Inflammatory macrophage treated with lipopolysaccharide for 4 hours (primary cell): ENCODE measurements around the gene FARS2.

Experiments
- DNase-seq: peaks from one replicate; pipeline ENCODE4 v3.0.0-alpha.2; 2020

The FARS2 gene

GRCh38 chr6:5249451-5250122, 11.7 kb upstream of the FARS2 start:
- DNase-seq, result no peak

DNA sequence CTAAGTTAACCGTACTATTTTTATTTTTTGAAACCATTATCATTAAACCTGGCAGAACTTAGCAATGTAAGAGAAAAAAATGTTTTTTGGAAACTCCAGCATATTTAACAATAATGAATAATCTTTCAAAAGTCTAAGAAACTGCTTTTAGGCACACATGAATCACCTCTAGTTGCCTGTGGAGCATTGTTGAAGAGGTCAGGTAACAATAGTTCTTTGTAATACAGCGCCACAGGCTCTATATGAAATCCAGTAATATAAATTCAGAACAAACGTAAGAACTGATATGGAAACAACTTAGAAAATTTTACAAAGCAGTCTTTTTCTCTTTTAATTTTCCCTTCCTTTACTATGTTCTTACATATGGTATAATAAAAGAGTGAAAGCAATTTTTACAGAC, 10.9 kb upstream of the FARS2 start:
- DNase-seq, result no peak

- DNase-seq, result no peak
Measured at GRCh38 chr6:5250911-5251310, 10.4 kb upstream of the FARS2 start.

- DNase-seq, result no peak
Measured at GRCh38 chr6:5256952-5257351, 4.4 kb upstream of the FARS2 start.

GRCh38 chr6:5257400-5257799, 3.9 kb upstream of the FARS2 start:
- no peak for DNase-seq

DNA sequence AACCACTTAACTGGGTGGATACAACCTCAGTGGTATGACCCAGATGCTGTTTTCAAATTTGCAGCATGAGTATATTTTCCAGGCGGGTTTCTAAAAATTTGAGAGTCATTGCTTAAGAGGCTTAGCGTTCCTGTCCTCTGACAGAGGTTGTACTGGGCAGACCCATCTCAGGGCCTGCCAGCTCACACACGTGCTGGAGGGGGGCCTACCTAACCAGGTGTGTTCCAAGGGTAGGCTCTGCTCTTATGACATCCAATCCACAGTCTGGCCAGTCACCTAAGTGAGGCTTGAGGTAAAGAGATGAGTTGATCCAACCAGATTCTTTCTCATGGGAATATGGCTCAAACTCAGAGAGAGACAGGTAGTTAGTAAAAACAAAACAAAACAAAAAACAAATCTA, 1.9 kb upstream of the FARS2 start:
- DNase-seq, result no peak

DNA sequence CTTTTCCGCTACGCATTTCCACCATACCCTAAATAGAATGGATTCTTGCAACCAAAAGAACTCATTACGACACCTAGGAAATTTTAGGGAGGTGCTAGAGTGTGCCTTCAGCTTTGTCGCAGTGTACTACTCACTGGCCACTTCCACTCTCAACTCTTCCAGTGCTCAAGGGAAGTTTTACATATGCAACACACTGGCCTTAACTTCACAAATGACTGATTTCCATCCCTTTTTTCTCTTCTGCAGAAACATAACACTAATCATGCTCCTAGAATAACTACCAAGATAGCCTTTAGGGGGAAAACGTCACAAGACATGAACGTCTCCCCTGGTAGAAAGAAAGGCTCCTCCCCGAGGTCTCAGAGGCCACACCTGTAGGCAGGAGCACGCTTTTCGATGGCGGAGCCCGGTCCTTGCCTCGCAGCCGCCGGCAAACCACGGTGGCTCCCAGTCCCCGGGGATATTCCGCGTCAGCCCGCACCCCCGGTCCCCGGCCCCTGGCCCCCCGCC, 1.1 kb upstream of the FARS2 start:
- peak; percentile 90 for DNase-seq

GRCh38 chr6:5261545-5262109, 314 bp downstream of the FARS2 start:
- DNase-seq, result no peak

DNA sequence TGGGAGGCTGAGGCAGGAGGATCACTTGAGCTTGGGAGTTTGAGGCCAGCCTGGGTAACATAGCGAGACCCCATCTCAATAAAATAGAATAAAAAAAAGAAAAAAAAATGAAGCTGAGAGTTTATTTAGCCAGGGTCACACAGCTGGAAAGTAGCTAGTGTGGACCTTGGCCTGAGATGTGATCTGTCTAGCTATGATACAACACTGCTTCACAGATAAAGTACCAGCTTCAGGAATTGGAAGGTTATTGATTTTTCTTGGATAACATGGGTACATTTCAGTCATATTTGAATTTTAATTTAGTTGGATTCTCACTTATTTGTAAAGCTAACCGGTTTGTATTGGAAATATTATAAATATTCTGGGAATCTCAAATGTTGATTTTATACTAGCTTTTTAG, 5.1 kb downstream of the FARS2 start:
- DNase-seq, result no peak

- DNase-seq, result no peak
Measured at GRCh38 chr6:5270093-5270680, 8.9 kb downstream of the FARS2 start.

DNA sequence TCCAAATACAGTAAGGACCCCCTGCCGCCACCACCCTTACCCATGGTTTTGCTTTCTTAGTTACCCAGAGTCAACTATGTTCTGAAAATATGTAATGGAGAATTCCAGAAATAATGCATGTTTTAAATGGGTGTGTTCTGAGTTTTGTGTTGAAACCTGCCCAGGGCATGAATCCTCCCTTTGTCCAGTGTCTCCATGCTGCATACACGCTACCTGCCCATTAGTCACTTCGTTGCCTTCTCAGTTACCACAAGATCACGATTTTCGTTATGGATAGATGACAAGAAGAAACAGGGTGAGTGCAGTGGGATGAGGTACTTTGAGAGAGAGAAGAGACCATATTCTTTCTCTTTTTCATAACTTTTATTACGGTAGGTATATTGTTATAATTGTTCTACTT, 10.6 kb downstream of the FARS2 start:
- no peak for DNase-seq

DNA sequence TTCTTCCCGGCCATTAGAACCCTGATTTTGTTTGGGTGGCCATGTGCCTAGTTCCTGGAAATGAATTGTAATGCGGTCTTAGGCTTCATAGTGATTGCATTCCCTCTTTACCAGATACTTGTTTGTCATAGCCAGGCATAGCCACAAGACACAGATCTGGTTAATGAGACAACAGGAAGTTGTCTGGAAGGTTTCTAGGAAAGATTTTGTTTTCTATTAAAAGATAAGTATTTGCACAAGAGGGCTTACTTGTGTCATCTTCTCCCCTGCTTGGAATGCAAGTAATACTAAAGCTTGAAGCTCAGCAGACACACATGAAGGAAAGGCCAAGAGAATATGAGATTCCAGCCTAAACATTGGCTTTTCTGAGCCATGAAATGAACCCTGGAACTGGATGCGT, 12.9 kb downstream of the FARS2 start:
- peak; percentile 25 for DNase-seq

DNA sequence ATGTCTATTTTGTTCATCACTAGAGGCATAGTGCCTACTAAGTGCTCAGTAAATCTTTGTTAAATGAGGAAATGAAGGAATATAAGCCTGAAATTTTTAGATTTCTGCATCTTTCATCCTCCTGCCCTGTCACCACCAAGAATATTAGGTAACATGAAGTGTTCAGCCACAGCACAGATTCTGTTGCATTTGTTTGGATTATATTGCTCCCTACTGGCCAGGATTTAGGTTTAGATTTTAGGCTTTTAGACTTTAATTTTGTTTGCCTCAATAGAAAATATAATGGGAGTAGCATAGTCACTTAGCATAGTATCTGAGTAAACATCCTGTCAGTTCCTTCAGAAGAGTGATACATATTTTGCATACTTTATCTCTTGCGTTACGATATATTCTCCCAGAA, 14.2 kb downstream of the FARS2 start:
- no peak for DNase-seq

DNA sequence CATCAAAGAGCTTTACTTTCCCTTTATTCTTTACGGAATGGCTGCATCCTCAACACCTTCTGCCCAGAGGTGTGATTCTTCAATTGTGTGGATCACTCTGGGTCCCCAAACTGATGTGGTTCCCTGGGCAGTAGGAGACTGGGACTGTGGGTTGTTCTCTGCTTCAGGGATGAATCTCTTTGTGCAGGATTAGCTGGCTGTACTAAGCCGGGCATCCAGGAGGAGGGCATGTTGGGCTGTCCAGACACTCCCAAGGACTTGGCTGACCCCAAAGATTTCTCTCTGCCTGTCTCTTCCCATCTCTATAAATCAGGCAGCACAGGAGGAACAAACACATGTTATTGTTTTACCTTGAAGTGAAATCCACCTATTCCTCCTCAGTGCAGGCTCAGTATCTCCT, 15.3 kb downstream of the FARS2 start:
- DNase-seq, result no peak

DNA sequence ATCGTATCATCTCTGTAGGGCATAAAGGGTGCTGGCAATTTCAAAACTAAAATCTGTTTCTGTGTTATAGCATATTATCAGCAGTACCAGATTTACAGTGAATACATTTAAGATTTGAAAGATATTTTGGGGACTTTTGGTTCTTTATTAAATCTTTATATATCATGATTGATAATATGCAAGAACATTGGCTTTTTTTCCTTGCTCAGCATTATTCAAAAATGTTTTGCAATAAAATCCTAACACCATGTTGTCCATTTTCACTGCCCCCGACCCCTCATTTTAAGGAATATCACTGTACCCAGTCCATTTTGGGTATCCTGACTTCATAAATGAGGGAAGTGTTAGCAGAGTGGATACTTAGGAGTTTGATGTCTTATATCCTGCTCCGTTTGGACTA, 16.3 kb downstream of the FARS2 start:
- no peak for DNase-seq

- no peak for DNase-seq
Measured at GRCh38 chr6:5278047-5278446, 16.7 kb downstream of the FARS2 start.

DNA sequence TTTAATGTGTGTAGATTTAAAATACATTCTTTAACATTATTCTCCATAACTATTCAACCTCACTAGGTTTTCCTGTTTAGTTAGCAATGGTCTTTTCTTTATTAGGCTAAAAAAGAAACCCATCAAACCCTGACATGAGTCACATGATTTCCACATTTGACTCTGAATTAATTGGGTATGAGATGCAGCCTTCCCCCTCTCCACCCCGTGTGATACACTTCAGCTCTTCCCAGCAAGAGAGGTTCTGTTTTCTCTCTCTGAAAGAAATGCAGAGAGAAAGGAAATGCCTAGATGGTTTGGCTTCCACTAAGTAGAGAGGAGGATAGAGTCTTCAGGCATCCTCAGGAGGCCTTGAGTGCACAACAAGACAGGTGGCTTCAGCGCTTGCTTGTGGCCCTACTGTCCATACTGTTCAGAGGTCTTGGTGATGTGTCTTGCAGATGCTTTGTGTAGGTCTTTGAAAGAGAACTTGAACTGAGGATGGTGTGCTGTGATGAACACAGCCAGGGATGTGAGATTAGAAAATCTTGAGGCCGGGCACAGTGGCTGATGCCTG, 17.3 kb downstream of the FARS2 start:
- no peak for DNase-seq

DNA sequence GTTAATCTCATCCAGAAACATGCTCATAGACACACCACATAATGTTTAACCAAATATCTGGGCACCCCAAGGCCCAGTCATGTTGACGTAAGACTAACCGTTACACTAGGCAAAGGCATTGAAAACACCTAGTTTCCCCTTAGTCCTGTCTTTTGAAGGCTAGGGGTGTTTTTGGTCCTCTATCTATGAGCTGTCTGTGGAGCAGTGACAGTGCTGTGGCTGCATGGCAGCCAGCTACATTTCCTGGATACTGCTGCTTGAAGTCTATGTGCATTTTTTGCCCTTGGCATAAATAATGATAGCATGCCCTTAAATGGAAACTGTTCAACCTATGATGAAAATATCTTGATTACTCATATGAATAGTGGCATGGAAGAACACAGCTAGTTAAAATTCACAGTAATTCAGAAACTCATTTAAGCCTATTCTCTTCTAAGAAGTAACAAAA, 18.6 kb downstream of the FARS2 start:
- no peak for DNase-seq

- peak; percentile 49 for DNase-seq
Measured at GRCh38 chr6:5280920-5281319, 19.6 kb downstream of the FARS2 start.

DNA sequence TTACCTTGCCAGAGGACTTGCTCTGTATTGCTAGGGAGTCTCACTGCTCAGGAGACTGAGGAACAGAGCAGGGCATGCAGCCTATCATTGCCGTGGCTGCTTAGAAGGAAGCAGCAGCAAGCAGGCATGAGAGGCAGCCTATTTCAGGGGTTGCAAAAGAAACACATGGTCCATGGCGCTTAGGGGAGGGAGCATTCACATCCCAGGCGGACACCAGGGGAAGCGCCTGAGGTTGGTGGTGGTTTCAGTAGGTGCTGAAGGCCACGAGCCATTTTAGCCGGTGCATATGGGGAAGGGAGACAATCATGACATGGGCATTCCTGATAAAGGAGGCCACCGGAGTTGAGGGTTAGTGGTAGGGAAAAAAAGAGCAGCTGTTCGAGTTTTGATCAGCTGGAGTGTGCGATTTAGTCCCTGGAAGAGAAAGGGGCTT, 20.9 kb downstream of the FARS2 start:
- DNase-seq, result no peak

GRCh38 chr6:5285081-5285480, 23.8 kb downstream of the FARS2 start:
- no peak for DNase-seq

GRCh38 chr6:5285526-5285925, 24.2 kb downstream of the FARS2 start:
- DNase-seq, result no peak

DNA sequence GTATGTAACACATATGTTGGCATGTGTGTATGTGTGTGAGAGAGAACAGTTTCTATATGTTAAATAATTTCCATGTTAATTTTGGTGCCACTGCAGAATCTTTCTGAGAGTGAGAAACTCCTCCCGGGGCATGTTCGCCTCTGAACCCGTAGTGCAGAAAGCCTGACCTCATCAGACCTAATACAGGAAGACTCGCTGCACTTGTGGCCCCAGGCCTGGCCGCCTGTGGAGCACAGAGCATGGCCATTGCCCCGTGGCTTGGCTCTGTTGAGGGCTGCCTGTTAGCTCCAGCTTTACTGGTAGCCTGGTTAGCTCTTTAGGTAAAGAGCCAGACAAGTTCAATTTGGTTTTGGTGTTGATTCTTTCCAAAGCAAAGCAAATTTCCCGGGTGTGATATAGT, 25.5 kb downstream of the FARS2 start:
- no peak for DNase-seq
